Mesothelial cell of epicardium (in vitro differentiated cells): Measurements from ENCODE around the gene HHAT. TPM values are rescaled to one million over a fixed set of nuclear protein-coding genes. Genes with fewer than 3 reads are reported as not detected.

ENCODE experiments used
- DNase-seq, 2 experiments: peaks; one replicate each; pipeline ENCODE4 v3.0.0; 2021; ENCODE audit warnings: low spot score in 2 of 2; ENCODE audit not compliant: unreplicated experiment in 2 of 2
- H3K27ac Mint-ChIP-seq: 2 replicates; pipeline ENCODE4 v1.8.0; 2021; ENCODE audit warnings: mixed read lengths
- H3K27me3 Mint-ChIP-seq: 2 replicates; pipeline ENCODE4 v1.8.0; 2021; ENCODE audit warnings: low read depth, mixed read lengths
- H3K36me3 Mint-ChIP-seq: 2 replicates; pipeline ENCODE4 v1.8.0; 2021; ENCODE audit warnings: mixed read lengths
- H3K4me1 Mint-ChIP-seq: 2 replicates; pipeline ENCODE4 v1.8.0; 2021; ENCODE audit warnings: mixed read lengths
- H3K4me3 Mint-ChIP-seq: 2 replicates; pipeline ENCODE4 v1.8.0; 2021; ENCODE audit warnings: mild to moderate bottlenecking, moderate library complexity, mixed read lengths
- H3K9me3 Mint-ChIP-seq: 2 replicates; pipeline ENCODE4 v1.8.0; 2021; ENCODE audit warnings: mixed read lengths
- CTCF ChIP-seq: fragments of 200-600 bp; sonication (generic); IDR thresholded peaks from one replicate; pipeline ENCODE4 v1.5.0; 2021; ENCODE audit warnings: antibody characterized with exemption; ENCODE audit not compliant: unreplicated experiment
- total RNA-seq: library from RNA; stranded (reverse); gene quantifications from 3 replicates; pipeline ENCODE4 v1.2.1, GENCODE V29; 2021

The HHAT gene
- total RNA-seq, 1 donor from 2014 or later, result 19.2 TPM

DNA sequence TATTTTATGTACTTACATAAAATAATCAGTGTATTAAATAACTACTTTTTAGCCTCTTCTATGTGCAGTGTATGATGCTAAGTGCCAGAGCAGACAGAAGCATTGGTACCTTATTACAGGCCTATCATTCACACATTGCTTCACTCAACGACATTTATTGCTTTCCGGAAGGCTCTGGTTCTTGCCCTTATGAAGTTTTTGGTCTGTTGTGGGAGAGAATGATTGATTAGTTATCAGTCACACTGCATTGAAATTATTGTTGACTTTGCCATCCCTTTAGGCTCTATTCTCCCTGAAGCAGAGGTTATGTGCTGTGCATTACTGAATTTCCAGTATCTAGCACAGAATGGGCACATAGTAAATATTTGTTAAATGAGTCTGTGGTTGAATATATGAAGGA lies 178.0 kb downstream of the HHAT start:
- H3K9me3 Mint-ChIP-seq, result no peaks in the 10 kb centered on the region
- H3K27me3 Mint-ChIP-seq, result peaks cover 4% of the 10 kb centered on the region
- H3K27ac Mint-ChIP-seq, result no peak overlapping the region
- no peaks in the 10 kb centered on the region for H3K36me3 Mint-ChIP-seq
- no peak for TF ChIP-seq CTCF
- peaks cover 17% of the 10 kb centered on the region for H3K4me1 Mint-ChIP-seq
- no peak overlapping the region for H3K4me3 Mint-ChIP-seq
- DNase-seq, result no peak

GRCh38 chr1:210516092-210516656 lies 187.5 kb downstream of the HHAT start:
- DNase-seq, result no peak
- Mint-ChIP-seq H3K36me3 (no peaks in the 10 kb centered on the region), H3K27me3 (no peaks in the 10 kb centered on the region), H3K4me1 (peaks cover 9% of the 10 kb centered on the region), H3K27ac (no peak overlapping the region), H3K4me3 (no peak overlapping the region), H3K9me3 (peaks cover 3% of the 10 kb centered on the region)
- TF ChIP-seq CTCF, result no peak

- peaks cover 3% of the 10 kb centered on the region for H3K9me3 Mint-ChIP-seq
- no peak overlapping the region for H3K4me3 Mint-ChIP-seq
- no peak for TF ChIP-seq CTCF
- no peaks in the 10 kb centered on the region for H3K36me3 Mint-ChIP-seq
- H3K27ac Mint-ChIP-seq, result no peak overlapping the region
- DNase-seq, result no peak
- H3K27me3 Mint-ChIP-seq, result peaks cover 4% of the 10 kb centered on the region
- peaks cover 9% of the 10 kb centered on the region for H3K4me1 Mint-ChIP-seq
Observed at GRCh38 chr1:210516697-210517459, 188.2 kb downstream of the HHAT start.

- Mint-ChIP-seq H3K27me3 (peaks cover 14% of the 10 kb centered on the region), H3K27ac (no peak overlapping the region), H3K4me3 (no peak overlapping the region), H3K36me3 (no peaks in the 10 kb centered on the region), H3K9me3 (no peaks in the 10 kb centered on the region), H3K4me1 (peaks cover 14% of the 10 kb centered on the region)
- no peak for TF ChIP-seq CTCF
- DNase-seq, result no peak
Observed at GRCh38 chr1:210523830-210524229, 195.1 kb downstream of the HHAT start.

- Mint-ChIP-seq H3K36me3 (no peaks in the 10 kb centered on the region), H3K9me3 (no peaks in the 10 kb centered on the region), H3K27me3 (peaks cover 16% of the 10 kb centered on the region), H3K27ac (no peak overlapping the region), H3K4me3 (no peak overlapping the region), H3K4me1 (peaks cover 14% of the 10 kb centered on the region)
- DNase-seq, result no peak
- TF ChIP-seq CTCF, result no peak
Observed at GRCh38 chr1:210525716-210526454, 197.2 kb downstream of the HHAT start.
